Inferior parietal cortex (tissue), 1 donor: Measurements from ENCODE around the gene VTCN1.

Experiments used
- DNase-seq: peaks from one replicate; pipeline ENCODE4 v3.0.0-alpha.2; 2016; ENCODE audit errors: extremely low spot score

The VTCN1 gene

DNA sequence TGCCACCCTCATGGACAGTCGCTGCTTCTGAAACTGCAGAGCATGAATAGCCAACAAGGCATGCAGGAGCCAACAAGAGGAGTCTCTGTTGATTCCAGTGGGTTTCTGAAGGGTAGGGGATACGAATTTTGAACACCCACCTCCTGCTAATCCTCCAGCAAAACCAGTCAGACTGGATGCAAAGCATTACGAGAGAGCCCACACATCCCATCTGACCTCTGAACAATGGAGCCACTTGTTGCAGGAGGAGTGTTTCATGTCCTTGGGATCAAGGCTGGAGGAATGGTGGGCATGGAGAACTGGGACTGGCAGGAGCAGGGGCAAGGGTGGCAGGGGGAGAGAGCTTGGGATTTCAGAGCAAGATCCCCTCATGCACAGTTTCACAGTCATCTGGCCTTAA, 1.6 kb downstream of the VTCN1 start:
- no peak for DNase-seq

GRCh38 chr1:117208580-117208979, 2.1 kb downstream of the VTCN1 start:
- no peak for DNase-seq

- DNase-seq = no peak
Measured at GRCh38 chr1:117205368-117205767, 5.4 kb downstream of the VTCN1 start.

GRCh38 chr1:117201808-117202207, 8.9 kb downstream of the VTCN1 start:
- DNase-seq = no peak

GRCh38 chr1:117198097-117198496, 12.6 kb downstream of the VTCN1 start:
- DNase-seq = no peak

GRCh38 chr1:117189726-117190125, 21.0 kb downstream of the VTCN1 start:
- DNase-seq = no peak

DNA sequence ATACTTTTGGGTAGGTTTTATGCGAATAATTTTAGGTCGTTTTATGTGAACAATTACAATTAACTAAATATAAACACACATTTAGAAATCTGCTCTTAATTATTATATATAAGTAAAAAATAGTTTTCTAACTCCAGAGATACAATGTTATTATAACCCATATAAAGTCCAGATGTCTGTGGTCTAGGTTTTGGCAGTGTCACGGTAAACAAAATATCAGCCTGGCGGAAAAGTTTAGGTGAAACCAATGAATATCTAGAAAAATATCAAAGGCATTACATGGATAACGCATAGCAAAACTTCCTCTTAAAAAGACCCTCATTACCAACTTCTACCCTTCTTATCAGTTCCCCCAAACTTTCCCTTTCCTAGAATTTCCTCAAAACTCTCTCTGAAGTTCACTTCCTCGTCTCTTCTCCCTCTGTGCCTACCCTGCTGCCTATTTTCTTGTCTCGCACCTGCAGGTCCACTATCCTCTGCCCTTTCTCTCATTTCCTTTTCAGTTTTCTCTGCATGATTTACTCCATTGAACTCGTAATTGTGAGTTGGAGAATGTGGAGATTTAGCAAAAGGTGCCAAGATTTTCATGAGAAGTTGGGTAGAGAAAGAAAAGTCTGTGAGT, 21.8 kb downstream of the VTCN1 start:
- no peak for DNase-seq

DNA sequence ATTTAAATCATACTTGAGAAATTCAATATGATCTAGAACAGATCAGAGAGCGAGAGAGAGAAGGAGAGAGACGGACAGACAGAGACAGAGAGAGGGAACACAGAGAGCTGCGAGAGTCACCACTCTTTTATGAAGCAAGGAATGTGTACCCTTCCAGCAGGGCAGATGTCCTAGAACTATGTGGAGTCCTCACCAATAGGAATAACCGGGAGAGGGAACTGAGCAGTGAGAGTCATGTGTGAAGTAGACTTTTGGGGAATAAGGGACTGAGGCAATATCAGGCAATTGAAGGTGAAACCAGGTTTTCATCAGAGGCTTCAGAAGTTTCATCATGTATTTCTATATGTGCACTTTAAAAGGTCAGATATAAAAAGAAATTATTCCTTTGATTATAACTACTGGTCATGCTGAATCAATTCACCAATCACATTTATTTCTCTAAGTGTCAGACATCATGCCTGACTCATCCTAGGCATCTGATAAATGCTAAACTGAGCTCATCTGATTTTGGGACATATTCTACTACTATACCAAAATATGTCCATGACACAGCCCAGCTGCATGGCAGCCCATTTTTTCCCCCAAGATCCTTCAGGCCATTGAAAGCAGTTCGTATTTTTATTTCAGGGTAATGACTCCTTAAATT, 22.4 kb downstream of the VTCN1 start:
- no peak for DNase-seq

DNA sequence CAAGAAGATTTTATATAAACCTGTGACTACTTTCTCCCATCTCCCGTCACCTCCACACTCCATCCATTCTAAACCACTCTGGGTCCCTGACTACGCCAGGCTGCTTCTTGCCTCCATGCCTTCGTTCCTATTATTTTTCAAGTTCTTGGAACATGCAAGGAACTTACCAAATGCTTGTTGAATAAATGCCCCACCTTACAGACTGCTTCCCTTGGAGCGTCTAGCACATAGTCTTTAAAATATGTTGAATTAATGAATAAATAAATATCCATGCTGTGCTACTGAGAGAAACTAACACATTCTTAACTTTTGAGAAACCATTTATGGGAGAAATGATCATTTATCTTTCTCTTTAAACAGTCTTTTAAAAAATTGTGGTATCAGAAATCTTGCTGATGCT, 27.6 kb downstream of the VTCN1 start:
- no peak for DNase-seq

DNA sequence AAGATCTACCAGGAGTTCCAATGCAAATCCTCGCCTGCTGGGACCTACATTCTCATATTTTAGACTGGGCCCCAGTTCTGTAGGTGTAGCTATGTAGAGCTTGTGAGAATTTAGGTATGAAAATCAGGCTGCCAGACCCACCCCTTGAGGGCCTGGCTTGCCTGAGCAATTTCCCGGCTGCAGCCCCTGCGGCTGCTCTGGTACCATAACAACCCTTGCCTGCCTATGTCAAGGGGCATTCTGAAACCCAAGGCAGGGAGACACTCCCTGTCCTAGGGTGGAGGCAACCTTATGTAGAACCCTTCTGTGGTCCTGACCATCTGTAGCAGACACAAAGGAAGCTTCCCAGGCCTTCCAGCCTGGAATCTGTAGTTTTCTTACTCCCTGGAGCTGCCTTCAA, 28.4 kb downstream of the VTCN1 start:
- DNase-seq = no peak

GRCh38 chr1:117181630-117182041, 29.1 kb downstream of the VTCN1 start:
- no peak for DNase-seq

DNA sequence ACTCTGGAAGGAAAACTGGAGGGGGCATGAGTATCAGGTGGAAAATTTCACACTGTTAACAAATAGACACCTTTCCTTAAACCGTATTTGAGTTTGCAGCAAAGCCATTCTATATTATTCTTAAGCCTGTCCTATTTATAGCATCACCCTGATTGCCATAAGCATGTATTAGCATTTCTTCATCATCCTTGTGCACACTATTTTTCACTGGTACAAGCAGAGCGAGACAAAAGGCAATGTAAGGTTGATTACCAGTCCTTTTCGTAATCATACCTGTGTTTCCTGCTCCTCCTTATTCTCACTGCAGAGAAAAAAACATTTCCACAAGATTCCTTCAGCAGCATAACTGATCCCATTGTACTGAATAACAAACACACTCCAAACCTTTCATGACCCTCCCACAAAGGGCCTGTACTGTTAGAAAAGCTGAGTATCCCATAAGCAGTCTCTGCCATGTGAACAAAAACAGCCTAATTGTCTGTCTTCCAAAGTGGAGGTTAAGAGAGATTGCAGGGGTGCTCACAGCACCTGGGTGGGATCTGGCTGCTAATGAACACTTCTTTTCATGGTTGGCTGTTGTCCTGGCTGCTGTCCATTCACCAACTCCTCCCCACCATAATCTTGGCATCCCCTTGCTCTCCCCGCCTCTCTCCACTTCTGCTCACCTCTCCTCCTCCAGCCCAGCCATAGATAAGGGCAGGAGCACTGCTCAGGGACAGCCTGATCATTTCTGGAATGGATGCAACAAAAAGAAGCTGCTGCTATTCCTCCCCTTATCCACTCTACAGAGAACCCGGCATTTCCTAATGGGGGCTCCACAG, 30.4 kb downstream of the VTCN1 start:
- no peak for DNase-seq

GRCh38 chr1:117179471-117179870, 31.3 kb downstream of the VTCN1 start:
- no peak for DNase-seq

- no peak for DNase-seq
Measured at GRCh38 chr1:117178756-117179155, 32.0 kb downstream of the VTCN1 start.

GRCh38 chr1:117177376-117177775, 33.4 kb downstream of the VTCN1 start:
- no peak for DNase-seq

GRCh38 chr1:117176579-117176978, 34.1 kb downstream of the VTCN1 start:
- DNase-seq = no peak

DNA sequence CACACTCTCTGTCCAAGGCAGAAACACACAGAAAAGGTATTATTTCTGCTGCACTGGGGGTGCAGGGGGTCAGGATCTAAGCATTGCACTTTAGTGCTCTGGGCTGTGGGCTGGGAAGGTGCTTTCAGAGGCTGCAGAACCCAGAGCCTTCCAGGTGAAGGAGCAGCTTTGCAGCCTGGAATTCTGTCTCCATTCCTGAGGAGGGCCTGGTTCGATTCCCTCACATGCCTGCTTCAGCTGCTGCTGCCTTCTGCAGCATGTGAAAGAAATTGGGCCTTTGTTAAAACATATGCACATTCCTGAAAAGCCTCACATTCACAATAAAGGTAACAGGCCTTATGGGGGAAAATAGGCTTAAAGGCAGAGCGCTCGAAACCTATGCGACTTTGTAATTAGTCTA, 35.9 kb downstream of the VTCN1 start:
- DNase-seq = no peak

GRCh38 chr1:117173691-117174090, 37.0 kb downstream of the VTCN1 start:
- no peak for DNase-seq

GRCh38 chr1:117173006-117173405, 37.7 kb downstream of the VTCN1 start:
- no peak for DNase-seq

- DNase-seq = no peak
Measured at GRCh38 chr1:117171900-117172511, 38.7 kb downstream of the VTCN1 start.

DNA sequence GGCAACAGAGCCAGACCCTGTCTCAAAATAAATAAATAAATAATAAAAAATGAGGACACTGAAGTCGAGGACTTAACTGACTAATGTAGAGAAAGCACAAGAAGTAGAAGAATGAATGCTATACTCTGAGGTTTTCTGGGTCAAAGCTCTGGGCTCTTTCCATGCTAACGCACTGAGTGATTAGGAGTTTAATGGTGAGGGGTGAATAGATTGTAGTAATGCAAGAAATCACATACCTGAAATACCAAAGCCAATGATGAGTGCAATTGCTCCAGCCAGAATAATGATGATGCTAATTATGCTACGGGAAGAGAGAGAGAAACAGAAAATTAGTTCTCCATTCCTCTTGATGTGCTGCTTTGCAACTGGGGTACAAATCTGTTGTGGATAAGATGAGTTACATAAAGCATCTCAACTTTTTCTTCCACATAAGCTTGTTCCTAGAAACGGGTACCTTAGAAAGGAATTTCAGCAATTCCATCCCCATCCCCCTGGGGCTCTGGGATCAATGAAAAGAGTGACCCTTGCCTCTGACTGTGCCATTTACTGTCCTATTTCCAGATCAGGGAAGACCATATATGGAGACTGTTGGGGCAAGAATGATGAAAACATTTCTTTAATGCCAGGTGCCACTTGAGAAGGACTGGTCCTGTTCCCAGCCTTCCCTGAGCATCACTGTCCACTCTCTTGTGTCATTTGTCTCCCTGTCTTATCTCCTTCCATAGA, 40.7 kb downstream of the VTCN1 start:
- DNase-seq = no peak

- DNase-seq = no peak
Measured at GRCh38 chr1:117167402-117167801, 43.3 kb downstream of the VTCN1 start.
